SK-N-MC (cell line): Measurements from ENCODE around the gene NMNAT1.

ENCODE experiments used
- EZH2 ChIP-seq: fragments of 200-600 bp; sonication (generic); IDR thresholded peaks from one replicate; pipeline ENCODE4 v1.6.1; 2017; ENCODE audit warnings: antibody characterized with exemption
- POLR2AphosphoS5 ChIP-seq: IDR thresholded peaks from 2 replicates; pipeline ENCODE4 v1.6.1; 2012; ENCODE audit warnings: mild to moderate bottlenecking, low read depth, low read length, borderline replicate concordance

DNA sequence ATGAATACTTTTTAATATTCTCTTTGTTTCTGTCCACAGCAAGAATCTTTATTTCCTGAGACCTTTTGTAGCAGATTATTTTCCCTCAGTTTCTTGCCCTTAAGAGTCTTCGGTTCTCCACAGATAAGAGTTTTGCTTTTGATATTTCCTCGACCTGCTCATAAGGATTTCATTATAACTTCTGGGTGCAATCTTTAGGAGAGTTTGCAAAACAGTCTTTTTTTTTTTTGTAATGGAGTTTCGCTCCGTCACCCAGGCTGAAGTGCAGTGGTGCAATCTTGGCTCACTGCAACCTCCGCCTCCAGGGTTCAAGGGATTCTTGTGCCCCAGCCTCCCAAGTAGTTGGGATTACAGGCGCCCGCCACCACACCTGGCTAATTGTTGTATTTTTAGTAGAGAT, 79.4 kb downstream of the NMNAT1 start:
- TF ChIP-seq POLR2AphosphoS5 (no peak), EZH2 (no peak)
